GM12878 (cell line): Measurements from ENCODE around the gene ALDH6A1. TPM values are rescaled to one million over a fixed set of nuclear protein-coding genes. Genes with fewer than 3 reads are reported as not detected.
A peak's percentile ranks its signal among the peaks of the same experiment; 100 is the strongest.

Experiments used
- ATAC-seq: fragments of 200-7000 bp; cut with Tn5 transposase; 3 replicates; pipeline ENCODE4 v1.9.1; 2020; ENCODE audit warnings: mild to moderate bottlenecking, moderate library complexity
- BruUV-seq: library from RNA; stranded (reverse); fragments of 400-500 nt; replicated peaks from 2 replicates; lab custom pipeline; 2021; lab: Mats Ljungman, UMichigan
- CTCF ChIA-PET: fragments of 300-600 bp; sonication (Branson Sonifier 250); formaldehyde crosslinking; extraction: SDS; loops from one replicate; lab custom pipeline; 2021; ENCODE audit warnings: inconsistent platforms; lab: Yijun Ruan, JAX
- POLR2A ChIA-PET: fragments of 350-600 bp; formaldehyde crosslinking; extraction: SDS; loops from one replicate; lab custom pipeline; 2021; ENCODE audit warnings: inconsistent platforms; lab: Charles Lee
- RAD21 ChIA-PET: fragments of 300-600 bp; sonication (Branson Sonifier 250); formaldehyde crosslinking; loops from one replicate; lab custom pipeline; 2023; ENCODE audit warnings: antibody characterized with exemption; ENCODE audit not compliant: unreplicated experiment; lab: Charles Lee
- SMC1A ChIA-PET: fragments of 300-600 bp; sonication (Branson Sonifier 250); formaldehyde crosslinking; loops from one replicate; lab custom pipeline; 2023; ENCODE audit not compliant: unreplicated experiment, uncharacterized antibody; lab: Charles Lee
- DNase-seq: peaks from one replicate; pipeline ENCODE4 v3.0.0-alpha.2; 2011; ENCODE audit warnings: low read depth, low spot score
- FAIRE-seq: peaks from 3 replicates; lab custom pipeline; 2011; peaks lifted over from hg19 to GRCh38; lab: Jason Lieb, UNC
- H2AFZ ChIP-seq: 2 replicates; pipeline ENCODE4 v1.6.0; 2011; ENCODE audit warnings: low read depth, low read length, control low read depth; ENCODE audit not compliant: control insufficient read depth
- H3K27ac ChIP-seq: 2 replicates; pipeline ENCODE4 v1.5.1; 2011; ENCODE audit warnings: control low read depth; ENCODE audit not compliant: control insufficient read depth, insufficient read depth
- H3K27me3 ChIP-seq, 2 experiments: replicated peaks in 1 of 2; 2 replicates each; pipeline versions ENCODE4 v1.6.0 to v1.6.1; 2011; ENCODE audit warnings: low read length in 1 of 2; ENCODE audit not compliant: control insufficient read depth in 2 of 2, insufficient read depth in 2 of 2
- H3K36me3 ChIP-seq, 2 experiments: 2 replicates each; pipeline ENCODE4 v1.5.1; 2011; ENCODE audit warnings: low read length in 1 of 2; ENCODE audit not compliant: control insufficient read depth in 2 of 2, insufficient read depth in 2 of 2
- H3K4me1 ChIP-seq: 2 replicates; pipeline ENCODE4 v1.6.1; 2011; ENCODE audit warnings: mild to moderate bottlenecking, low read length, moderate library complexity, mixed read lengths; ENCODE audit not compliant: control insufficient read depth, insufficient read depth
- H3K4me2 ChIP-seq: 2 replicates; pipeline ENCODE4 v1.6.0; 2011; ENCODE audit warnings: control low read depth; ENCODE audit not compliant: control insufficient read depth, insufficient read depth
- H3K4me3 ChIP-seq: fragments of 200-600 bp; sonication (generic); 2 replicates; pipeline ENCODE4 v1.5.1; 2016
- H3K79me2 ChIP-seq: 2 replicates; pipeline ENCODE4 v1.6.0; 2011; ENCODE audit warnings: low read length; ENCODE audit not compliant: control insufficient read depth, insufficient read depth
- H3K9ac ChIP-seq: 2 replicates; pipeline ENCODE4 v1.8.0; 2011; ENCODE audit warnings: low read length, control low read depth, mixed read lengths; ENCODE audit not compliant: control insufficient read depth, insufficient read depth
- H3K9me3 ChIP-seq: replicated peaks from 3 replicates; pipeline ENCODE4 v1.5.1; 2011; ENCODE audit warnings: mild to moderate bottlenecking, low read length; ENCODE audit not compliant: control insufficient read depth, insufficient read depth
- H4K20me1 ChIP-seq: 2 replicates; pipeline ENCODE4 v1.6.0; 2011; ENCODE audit not compliant: control insufficient read depth, insufficient read depth
- DPF2 ChIP-seq: fragments of 450-650 bp; IDR thresholded peaks from 2 replicates; pipeline ENCODE4 v1.6.1; 2017; ENCODE audit warnings: mild to moderate bottlenecking
- GATAD2B ChIP-seq: fragments of 450-650 bp; conservative IDR thresholded peaks from 2 replicates; pipeline ENCODE4 v1.6.1; 2017; ENCODE audit warnings: low read depth, mild to moderate bottlenecking, moderate library complexity
- HDAC2 ChIP-seq: fragments of 200-600 bp; sonication (generic); IDR thresholded peaks from 2 replicates; pipeline ENCODE4 v1.6.1; 2017
- KAT2A ChIP-seq: conservative IDR thresholded peaks from 2 replicates; pipeline ENCODE4 v1.6.1; 2011; ENCODE audit warnings: low read depth, low read length; ENCODE audit not compliant: control insufficient read depth
- MEF2B ChIP-seq: fragments of 450-650 bp; IDR thresholded peaks from 2 replicates; pipeline ENCODE4 v1.6.1; 2018; ENCODE audit warnings: mild to moderate bottlenecking, moderate library complexity; ENCODE audit not compliant: partially characterized antibody, poor library complexity, severe bottlenecking
- MYB ChIP-seq: fragments of 150-350 bp; IDR thresholded peaks from 2 replicates; pipeline ENCODE4 v1.6.1; 2014; ENCODE audit warnings: mild to moderate bottlenecking, low read depth, low read length, borderline replicate concordance
- NRF1 ChIP-seq: conservative IDR thresholded peaks from 2 replicates; pipeline ENCODE4 v1.6.1; 2011; ENCODE audit warnings: mild to moderate bottlenecking, low read depth, low read length, improper control_type of control experiment
- RUNX3 ChIP-seq: IDR thresholded peaks from 2 replicates; pipeline ENCODE4 v1.6.1; 2012; ENCODE audit warnings: low read length, inconsistent platforms
- TARDBP ChIP-seq: IDR thresholded peaks from 2 replicates; pipeline ENCODE4 v1.6.1; 2016; ENCODE audit warnings: borderline replicate concordance
- WRNIP1 ChIP-seq: IDR thresholded peaks from 2 replicates; pipeline ENCODE4 v1.6.1; 2011; ENCODE audit warnings: low read depth, low read length, improper control_type of control experiment, borderline replicate concordance
- ZNF217 ChIP-seq: fragments of 450-650 bp; IDR thresholded peaks from 2 replicates; pipeline ENCODE4 v1.6.1; 2017; ENCODE audit warnings: antibody characterized with exemption, mild to moderate bottlenecking
- WGBS: methylation state at CpG from one replicate; pipeline ENCODE4 v1.1.6; 2016; ENCODE audit warnings: low lambda C conversion rate; ENCODE audit not compliant: insufficient replicate concordance, insufficient coverage; ENCODE audit errors: missing lambda C conversion rate; 5-methylcytosine and 5-hydroxymethylcytosine counted together
- in situ Hi-C: fragments of 300-500 bp; cut with MboI; formaldehyde crosslinking; loops from 9 replicates; pipeline ENCODE4 v1.14.3; 2018; ENCODE audit warnings: mixed read lengths
- intact Hi-C: fragments of 100-400 bp; cut with micrococcal nuclease; formaldehyde crosslinking; loops from one replicate; pipeline ENCODE4 v1.14.2; 2022; ENCODE audit not compliant: unreplicated experiment
- polyA plus RNA-seq, 11 experiments: library from polyadenylated mRNA; depleted of rRNA in 4 of 11; unstranded in 6 of 11; stranded (reverse) in 5 of 11; fragments of >200 nt; fragmentation: Nextera tagmentation in 4 of 11; fragmentation: Illumina TruSeq in 1 of 11; extraction: Ambion mirVana in 4 of 11; extraction: Trizol in 1 of 11; gene quantifications; 1 replicate in 1 of 11; 2 replicates in 10 of 11; pipeline versions ENCODE4 v1.2.1 to v1.2.3, GENCODE V29; 2011 to 2016; ENCODE audit warnings: inconsistent platforms in 2 of 11, missing spikeins in 2 of 11, low read depth in 1 of 11
- total RNA-seq, 4 experiments: library from RNA; depleted of rRNA in 3 of 4; stranded (reverse); fragments of >200 nt in 3 of 4; fragmentation: Illumina TruSeq in 1 of 4; extraction: Trizol in 1 of 4; gene quantifications; 2 replicates each; pipeline versions ENCODE4 v1.2.1 to v1.2.3, GENCODE V29; 2013 to 2021
- TF ChIP-seq, protein P1 (sequence below): fragments of 450-650 bp; IDR thresholded peaks from 2 replicates; pipeline ENCODE4 v1.6.1; 2017; ENCODE audit warnings: borderline replicate concordance
- TF ChIP-seq, protein P2 (sequence below): fragments of 450-650 bp; IDR thresholded peaks from 2 replicates; pipeline ENCODE4 v1.6.1; 2016; ENCODE audit warnings: mild to moderate bottlenecking, moderate library complexity, borderline replicate concordance
- TF ChIP-seq, protein P3 (sequence below): IDR thresholded peaks from 2 replicates; pipeline ENCODE4 v1.6.1; 2012; ENCODE audit warnings: low read depth, low read length, improper control_type of control experiment
- TF ChIP-seq, protein P4 (sequence below): fragments of 450-650 bp; IDR thresholded peaks from 2 replicates; pipeline ENCODE4 v1.6.1; 2014; ENCODE audit warnings: mild to moderate bottlenecking

The ALDH6A1 gene
- total and polyA plus RNA-seq, 10 of the 15 experiments (the other 5 are each of a cell fraction or from before 2014, with no cell fraction given): 6.3 to 23.4 (median 9.8) TPM

DNA sequence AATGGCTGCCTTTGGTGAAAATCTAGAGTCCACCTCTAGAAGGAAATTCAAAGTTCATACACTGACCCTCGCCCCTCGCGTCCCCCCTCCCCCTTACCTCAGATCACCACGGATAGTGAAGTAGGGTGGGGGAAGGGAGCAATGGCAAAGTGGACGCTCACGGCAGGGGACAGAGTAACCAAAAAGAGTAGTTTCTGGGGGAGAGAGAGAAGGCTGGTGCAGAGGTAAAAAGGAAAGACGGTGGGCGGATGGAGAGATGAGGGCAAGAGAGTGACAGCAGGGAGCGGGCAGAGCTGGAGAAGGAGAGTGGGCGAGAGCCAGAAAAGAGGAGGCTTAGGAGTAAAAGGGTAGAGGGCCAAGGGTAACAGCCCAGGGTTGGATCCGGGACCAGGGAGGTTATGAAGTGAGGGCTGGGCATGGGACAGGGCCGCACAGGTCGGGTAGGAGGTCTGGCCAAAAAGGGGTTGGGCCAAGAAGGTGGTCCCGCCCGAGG lies 423 bp downstream of the ALDH6A1 start (continued):
- 0 out of 2 replicates have a peak, but pooled peaks have one; percentile 42 for TF ChIP-seq GATAD2B
- TF ChIP-seq, all 136 proteins: peak for 6

DNA sequence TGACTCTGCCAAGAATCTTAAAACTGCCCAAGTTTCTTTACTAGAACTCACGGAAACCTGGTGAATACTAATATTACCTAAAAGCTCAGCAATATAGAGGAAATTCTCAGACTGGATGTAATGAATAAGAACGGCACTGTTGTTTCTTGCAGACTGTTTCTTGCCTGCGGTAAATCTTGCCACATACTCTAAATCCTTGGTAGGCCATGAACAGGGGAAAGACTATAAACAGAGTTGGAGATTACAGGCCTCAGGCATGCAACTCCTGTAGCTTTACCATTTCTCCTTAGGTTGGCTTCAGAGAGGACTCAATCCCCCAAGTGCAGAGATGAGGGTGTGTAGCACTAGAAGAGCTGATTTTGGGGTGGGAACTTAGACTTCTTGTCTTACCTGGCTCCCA lies 1.1 kb downstream of the ALDH6A1 start:
- BruUV-seq: no TSS peak
- H3K9me3 ChIP-seq: no peaks in the 10 kb centered on the region
- no peak overlapping the region for H2AFZ ChIP-seq
- H3K4me1 ChIP-seq: peaks cover 4% of the 10 kb centered on the region
- ChIA-PET POLR2A (no interaction called here), RAD21 (no interaction called here), SMC1A (interaction anchor here (0.7 to 1.6 kb wide), 3 partner anchors 10 to 17 kb away, joined by 3 to 4 read pairs (median 3); no protein-coding TSS in a partner anchor), CTCF (no interaction called here)
- no peak overlapping the region for H3K27ac ChIP-seq
- H3K9ac ChIP-seq: no peak overlapping the region
- H3K27me3 ChIP-seq: no peaks in the 10 kb centered on the region
- FAIRE-seq (no peak), ATAC-seq (no peak), DNase-seq (no peak)
- peaks cover 28% of the 10 kb centered on the region for H3K79me2 ChIP-seq
- H3K4me2 ChIP-seq: peak overlapping the region; percentile 97
- H3K4me3 ChIP-seq: peak overlapping the region; percentile 84
- intact Hi-C loops (no loop called here), in situ Hi-C loops (no loop called here)
- WGBS: 95% methylated on average over 3 of the region's 3 CpGs
- H4K20me1 ChIP-seq: no peaks in the 10 kb centered on the region
- H3K36me3 ChIP-seq: no peaks in the 10 kb centered on the region; a peak in 1 of 4 replicates
- TF ChIP-seq DPF2 (no peak), RUNX3 (no peak), NRF1 (no peak), HDAC2 (no peak), ZNF217 (no peak), MYB (no peak), WRNIP1 (no peak), MEF2B (no peak), TARDBP (no peak), GATAD2B (no peak), KAT2A (no peak)
- TF ChIP-seq, protein P1, sequence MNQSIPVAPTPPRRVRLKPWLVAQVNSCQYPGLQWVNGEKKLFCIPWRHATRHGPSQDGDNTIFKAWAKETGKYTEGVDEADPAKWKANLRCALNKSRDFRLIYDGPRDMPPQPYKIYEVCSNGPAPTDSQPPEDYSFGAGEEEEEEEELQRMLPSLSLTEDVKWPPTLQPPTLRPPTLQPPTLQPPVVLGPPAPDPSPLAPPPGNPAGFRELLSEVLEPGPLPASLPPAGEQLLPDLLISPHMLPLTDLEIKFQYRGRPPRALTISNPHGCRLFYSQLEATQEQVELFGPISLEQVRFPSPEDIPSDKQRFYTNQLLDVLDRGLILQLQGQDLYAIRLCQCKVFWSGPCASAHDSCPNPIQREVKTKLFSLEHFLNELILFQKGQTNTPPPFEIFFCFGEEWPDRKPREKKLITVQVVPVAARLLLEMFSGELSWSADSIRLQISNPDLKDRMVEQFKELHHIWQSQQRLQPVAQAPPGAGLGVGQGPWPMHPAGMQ: no peak
- TF ChIP-seq, protein P2, sequence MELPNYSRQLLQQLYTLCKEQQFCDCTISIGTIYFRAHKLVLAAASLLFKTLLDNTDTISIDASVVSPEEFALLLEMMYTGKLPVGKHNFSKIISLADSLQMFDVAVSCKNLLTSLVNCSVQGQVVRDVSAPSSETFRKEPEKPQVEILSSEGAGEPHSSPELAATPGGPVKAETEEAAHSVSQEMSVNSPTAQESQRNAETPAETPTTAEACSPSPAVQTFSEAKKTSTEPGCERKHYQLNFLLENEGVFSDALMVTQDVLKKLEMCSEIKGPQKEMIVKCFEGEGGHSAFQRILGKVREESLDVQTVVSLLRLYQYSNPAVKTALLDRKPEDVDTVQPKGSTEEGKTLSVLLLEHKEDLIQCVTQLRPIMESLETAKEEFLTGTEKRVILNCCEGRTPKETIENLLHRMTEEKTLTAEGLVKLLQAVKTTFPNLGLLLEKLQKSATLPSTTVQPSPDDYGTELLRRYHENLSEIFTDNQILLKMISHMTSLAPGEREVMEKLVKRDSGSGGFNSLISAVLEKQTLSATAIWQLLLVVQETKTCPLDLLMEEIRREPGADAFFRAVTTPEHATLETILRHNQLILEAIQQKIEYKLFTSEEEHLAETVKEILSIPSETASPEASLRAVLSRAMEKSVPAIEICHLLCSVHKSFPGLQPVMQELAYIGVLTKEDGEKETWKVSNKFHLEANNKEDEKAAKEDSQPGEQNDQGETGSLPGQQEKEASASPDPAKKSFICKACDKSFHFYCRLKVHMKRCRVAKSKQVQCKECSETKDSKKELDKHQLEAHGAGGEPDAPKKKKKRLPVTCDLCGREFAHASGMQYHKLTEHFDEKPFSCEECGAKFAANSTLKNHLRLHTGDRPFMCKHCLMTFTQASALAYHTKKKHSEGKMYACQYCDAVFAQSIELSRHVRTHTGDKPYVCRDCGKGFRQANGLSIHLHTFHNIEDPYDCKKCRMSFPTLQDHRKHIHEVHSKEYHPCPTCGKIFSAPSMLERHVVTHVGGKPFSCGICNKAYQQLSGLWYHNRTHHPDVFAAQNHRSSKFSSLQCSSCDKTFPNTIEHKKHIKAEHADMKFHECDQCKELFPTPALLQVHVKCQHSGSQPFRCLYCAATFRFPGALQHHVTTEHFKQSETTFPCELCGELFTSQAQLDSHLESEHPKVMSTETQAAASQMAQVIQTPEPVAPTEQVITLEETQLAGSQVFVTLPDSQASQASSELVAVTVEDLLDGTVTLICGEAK: no peak
- TF ChIP-seq, protein P3, sequence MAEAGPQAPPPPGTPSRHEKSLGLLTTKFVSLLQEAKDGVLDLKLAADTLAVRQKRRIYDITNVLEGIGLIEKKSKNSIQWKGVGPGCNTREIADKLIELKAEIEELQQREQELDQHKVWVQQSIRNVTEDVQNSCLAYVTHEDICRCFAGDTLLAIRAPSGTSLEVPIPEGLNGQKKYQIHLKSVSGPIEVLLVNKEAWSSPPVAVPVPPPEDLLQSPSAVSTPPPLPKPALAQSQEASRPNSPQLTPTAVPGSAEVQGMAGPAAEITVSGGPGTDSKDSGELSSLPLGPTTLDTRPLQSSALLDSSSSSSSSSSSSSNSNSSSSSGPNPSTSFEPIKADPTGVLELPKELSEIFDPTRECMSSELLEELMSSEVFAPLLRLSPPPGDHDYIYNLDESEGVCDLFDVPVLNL: no peak
- TF ChIP-seq, protein P4, sequence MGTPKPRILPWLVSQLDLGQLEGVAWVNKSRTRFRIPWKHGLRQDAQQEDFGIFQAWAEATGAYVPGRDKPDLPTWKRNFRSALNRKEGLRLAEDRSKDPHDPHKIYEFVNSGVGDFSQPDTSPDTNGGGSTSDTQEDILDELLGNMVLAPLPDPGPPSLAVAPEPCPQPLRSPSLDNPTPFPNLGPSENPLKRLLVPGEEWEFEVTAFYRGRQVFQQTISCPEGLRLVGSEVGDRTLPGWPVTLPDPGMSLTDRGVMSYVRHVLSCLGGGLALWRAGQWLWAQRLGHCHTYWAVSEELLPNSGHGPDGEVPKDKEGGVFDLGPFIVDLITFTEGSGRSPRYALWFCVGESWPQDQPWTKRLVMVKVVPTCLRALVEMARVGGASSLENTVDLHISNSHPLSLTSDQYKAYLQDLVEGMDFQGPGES: no peak
